ENCODE data around the gene ILDR1. TPM values are rescaled to one million over a fixed set of nuclear protein-coding genes. Genes with fewer than 3 reads are reported as not detected.

The ILDR1 gene
- not detected in 2 replicates for total RNA-seq

GRCh38 chr3:122021811-122022401, at the start of gene ILDR1:
TSS of gene ILDR1 (minus strand) at chr3:122022247. CDS start at chr3:122022077, 170 bp downstream.

DNA sequence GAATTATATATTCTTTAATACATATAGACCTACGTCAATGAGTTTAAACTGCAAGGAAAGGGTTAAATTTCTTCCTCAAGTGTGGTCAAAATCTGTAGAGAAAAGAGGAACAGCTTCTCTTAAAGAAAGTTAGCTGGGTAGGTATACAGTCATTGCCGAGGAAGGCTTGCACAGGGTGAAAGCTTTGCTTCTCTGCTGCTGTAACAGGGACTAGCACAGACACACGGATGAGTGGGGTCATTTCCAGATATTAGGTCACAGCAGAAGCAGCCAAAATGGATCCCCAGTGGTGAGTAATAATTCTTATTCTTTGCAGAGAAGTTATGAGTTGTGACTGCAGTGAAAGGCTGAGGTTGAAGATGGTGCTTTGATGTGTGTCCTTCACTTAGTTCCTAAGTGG, 33.2 kb upstream of the ILDR1 start, which contains the start of gene CD86:
CD86 (plus strand) TSS at position 148 of the 400 bp plus-strand sequence; CDS start at position 276, 128 bp downstream.

Small RNA genes within 50 kb of the gene (small RNA-seq; reads per million reads assigned to genes)
- not detected for gene RF00019 (ENCODE audit: low replicate concordance)

Other genes with a start within 250 kb of the ILDR1 start
- gene IQCB1, start 187.2 kb downstream of the ILDR1 start, total RNA-seq, result 16.4 and 18.6 TPM in 2 replicates
- gene EAF2, start 187.0 kb downstream of the ILDR1 start, total RNA-seq, result 0.72 and 1.3 TPM in 2 replicates
- gene SLC15A2, start 127.8 kb downstream of the ILDR1 start, total RNA-seq, result under 0.01 and 0.22 TPM in 2 replicates
- gene CD86, start 33.1 kb upstream of the ILDR1 start, total RNA-seq, result not detected in 2 replicates
- not detected in 2 replicates for gene CASR, start 161.4 kb upstream of the ILDR1 start, total RNA-seq